ENCODE measurements around the gene AGBL4.

Gene AGBL4

DNA sequence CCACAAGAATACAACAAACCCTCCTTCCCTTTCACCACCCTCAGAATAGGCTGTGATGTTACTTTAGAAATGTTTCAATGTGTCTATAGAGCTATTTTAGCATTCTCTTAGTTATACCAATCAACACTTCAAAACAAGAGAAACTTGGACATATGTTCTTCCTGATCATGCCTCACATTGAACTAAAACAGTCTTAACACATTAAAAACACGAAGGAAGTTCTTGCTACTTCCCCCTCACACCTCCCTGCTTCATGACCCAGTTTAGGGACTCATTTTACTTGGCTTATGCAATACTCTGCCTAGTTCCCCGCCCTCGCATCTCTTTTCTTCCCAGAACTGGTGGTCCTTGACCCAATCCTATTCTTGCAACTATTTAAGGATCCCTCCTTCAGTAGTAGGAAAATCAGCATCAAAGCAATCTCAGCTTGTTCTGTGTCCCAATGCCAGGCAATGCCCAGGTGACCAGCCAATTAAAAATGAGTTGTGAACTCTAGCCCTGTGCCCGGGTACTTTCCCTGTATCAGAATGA, 838.2 kb downstream of the AGBL4 start:
- DNase-seq (ENCODE audit: low read depth in 2 of 2) = no peak

DNA sequence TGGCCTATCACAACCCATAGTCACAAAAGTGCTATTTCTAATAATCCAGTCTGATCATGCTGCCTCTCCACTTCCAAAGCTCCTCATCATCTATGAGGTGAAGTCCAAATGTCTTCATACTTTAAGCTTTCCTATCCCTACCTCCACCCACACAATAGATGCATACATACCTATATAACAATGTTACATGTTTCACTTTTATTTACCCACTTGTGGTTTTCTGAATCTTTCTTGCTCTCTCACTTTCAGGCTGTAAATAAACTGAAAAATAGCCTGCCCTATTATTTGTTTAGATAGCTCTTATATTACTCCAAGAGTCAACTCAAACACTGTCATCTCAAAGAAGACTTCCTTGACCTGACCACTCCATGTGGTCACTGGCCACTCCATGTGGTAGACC, 840.3 kb downstream of the AGBL4 start:
- no peak for DNase-seq (ENCODE audit: low read depth in 2 of 2)

DNA sequence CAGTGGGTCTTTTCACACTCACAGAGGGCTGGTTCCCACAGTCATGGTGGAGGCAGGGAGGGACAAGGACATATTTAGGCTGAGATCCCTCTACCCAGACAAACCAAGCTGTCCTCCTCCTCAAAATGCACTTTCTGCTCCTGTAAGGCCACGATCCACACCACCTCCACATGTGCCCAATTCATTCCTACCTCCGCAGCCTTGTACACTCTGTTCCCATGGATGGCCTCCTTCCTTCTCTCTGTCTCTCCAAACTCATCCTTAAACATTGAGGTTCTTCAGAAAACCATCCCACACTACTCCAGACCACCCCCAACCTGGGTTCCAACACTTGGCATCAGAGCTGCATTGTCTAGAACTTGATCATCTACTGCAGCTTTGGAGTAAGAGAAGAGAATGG, 842.7 kb downstream of the AGBL4 start:
- DNase-seq (ENCODE audit: low read depth in 2 of 2) = no peak

DNA sequence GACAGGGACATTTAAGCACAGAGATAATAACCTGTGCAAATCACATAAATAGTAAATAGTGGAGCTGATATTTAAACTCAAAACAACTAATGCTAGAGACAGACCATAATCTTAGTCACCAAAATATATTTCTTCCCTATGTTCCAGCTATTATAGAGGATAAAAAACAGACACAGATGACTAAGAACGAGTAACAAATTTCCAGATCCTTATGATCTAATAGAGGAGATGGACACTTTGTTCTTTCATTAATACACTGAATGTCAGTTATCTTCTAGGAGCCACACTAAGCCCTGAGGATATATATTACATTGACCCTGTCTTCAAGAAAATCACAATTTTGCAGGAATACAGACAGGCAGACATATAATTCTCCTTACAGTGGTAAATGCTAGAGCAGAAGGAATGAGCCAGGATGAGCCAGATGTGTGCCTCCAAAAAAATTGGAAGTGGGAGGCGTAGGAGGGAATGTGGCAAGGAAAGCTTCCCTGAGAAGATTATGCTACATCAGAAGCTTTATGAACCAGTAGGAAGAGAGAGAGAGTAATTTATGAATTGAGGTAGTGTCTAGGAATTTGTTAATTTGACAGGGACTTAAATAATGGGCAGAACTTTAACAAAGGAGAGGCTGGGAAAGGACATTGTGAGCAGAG, 851.7 kb downstream of the AGBL4 start:
- DNase-seq (ENCODE audit: low read depth in 2 of 2) = no peak

DNA sequence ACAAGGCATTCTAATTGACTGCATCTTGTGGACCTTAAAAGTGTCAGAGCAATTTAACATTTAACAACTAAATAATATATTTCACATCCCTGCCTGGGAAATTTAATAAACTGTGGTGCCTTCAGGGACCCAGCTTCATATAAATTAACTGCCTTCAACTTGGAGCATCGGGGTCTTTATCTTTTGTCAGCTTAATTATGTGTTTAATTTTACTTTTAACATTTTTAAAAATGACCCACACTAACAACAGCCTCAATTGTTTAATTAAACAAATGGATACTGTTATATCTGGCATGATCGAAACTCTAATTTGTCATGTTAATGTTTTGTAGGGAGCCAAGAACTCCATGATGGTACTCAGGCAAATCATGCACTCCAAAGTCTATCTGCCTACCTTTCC, 857.7 kb downstream of the AGBL4 start:
- no peak for DNase-seq (ENCODE audit: low read depth in 2 of 2)

DNA sequence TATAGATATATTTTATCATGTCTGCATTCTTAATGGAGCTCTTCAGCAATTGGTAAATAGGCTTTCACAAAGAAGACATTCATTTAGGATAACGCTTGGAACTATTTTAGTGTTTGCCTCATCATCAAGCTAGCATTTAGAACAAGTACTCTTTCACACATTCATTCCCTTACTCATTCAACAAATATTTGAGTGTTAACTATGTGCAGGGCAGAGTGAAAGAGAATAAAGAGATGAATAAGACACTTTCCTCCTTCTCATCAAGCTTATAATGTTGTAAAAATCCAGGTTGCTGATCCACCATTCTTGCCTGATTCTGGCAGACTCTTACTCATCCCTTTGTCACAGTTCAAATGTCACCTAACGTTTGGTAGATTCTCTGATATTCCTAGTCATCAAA, 860.7 kb downstream of the AGBL4 start:
- DNase-seq (ENCODE audit: low read depth in 2 of 2) = no peak

DNA sequence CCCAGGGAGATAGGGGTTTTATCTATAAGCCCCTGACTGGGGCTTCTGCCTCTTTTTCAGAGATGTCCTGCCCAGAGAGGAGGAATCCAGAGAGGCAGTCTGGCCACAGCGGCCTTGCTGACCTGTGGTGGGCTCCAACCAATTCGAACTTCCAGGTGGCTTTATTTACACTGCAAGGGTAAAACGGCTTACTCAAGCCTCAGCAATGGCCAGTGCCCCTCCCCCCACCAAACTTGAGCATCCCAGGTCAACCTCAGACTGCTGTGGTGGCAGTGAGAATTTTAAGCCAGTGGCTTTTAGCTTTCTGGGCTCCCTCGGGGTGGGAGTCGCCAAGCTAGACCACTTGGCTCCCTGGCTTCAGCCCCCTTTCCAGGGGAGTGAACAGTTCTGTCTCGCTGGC, 863.1 kb downstream of the AGBL4 start:
- no peak for DNase-seq (ENCODE audit: low read depth in 2 of 2)

DNA sequence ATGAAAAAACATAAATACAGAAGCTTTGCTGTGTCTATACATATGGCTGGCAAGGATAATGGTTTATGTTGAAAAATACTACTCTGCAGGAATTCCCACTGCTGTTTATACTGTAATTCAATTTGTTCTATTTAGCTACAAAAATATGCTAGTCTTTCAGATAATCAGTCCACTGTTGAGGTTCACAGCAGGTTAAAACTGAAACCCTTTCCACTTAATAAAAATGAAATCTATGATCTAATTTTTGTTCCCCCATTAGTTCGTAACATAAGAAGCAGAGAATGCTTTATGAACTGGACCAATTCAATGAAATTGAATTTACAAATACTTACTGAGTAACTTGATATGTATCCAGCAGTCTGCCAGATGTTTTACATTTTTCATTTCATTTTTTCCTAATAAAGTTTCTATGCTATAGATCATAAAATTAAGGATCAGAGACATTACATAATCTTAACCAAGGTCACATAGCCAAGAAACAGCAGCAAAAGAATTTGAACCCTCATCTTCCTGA, 887.0 kb downstream of the AGBL4 start:
- no peak for DNase-seq (ENCODE audit: low read depth in 2 of 2)

DNA sequence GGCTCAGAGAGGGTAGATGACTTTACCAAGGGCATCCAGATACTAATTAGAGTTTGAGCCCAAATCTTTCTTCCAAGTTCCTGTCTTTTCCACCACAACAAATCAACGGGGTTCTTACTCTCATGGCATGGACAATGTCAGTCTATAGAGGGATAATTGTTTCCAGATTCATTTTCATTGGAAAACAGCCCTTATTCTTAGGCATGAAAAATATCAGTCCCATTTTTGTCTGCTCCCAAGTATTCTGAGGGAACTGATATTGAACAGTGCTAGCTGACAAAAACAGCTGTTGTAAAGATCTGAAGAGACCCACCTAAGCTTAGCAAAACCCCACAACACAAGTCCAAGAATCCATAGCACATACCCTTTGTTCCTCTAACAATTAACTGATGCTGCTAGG, 898.0 kb downstream of the AGBL4 start:
- no peak for DNase-seq (ENCODE audit: low read depth in 2 of 2)

DNA sequence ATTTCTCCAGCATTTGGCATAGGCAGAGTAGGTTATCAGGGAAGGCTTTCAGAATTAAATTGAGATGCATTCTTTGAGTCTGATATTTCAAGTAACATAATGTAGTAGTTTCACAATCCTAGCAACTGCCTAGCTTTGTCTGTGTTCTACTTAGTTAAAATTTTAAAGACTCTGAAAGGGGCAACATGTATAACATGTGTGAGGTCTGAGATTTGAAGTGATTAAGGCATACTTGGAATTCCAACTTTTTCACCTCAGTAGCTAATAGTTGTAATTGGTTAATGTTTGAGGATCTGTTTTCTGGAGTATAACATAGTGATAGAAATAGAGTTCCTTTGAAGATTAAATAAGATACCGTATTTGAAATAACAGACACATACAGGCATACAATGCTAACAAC, 911.8 kb downstream of the AGBL4 start:
- DNase-seq (ENCODE audit: low read depth in 2 of 2) = no peak

DNA sequence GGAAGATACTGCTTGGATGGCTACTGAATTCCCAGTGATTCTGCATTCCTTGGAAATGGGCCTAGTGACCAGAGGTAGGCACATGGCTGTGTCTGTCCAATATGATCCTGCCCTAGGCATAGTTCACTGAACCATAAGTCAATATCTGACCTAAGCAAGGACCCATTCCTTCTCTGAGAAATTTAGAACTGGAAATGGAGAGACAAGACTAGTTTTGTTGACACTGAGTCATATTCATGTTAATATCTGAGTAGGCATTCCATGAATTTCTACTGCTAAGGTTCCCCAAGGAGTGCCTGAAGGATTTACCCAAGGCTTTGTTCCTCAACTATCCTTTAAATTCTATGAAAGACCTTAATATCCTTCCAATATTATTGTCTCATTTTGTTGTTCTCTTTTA, 917.3 kb downstream of the AGBL4 start:
- no peak for DNase-seq (ENCODE audit: low read depth in 2 of 2)

DNA sequence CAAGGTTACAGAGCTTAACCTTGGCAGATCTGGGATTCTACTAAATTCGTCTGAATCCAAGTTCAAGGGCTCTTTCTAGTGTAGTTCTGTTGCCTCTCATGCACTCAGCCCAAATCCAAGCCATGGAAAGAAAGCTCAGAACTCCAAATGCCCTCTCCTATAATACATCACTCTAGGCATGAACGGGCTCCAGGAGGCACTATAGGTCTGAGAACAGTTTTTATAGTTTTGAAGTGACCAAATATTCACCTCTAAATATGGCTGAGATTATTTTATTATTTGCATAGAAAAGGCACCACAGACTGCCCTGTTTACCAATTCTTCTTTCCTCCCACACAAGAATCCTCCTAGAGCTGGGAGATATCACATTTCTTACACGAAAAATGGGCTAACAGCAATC, 919.2 kb downstream of the AGBL4 start:
- DNase-seq (ENCODE audit: low read depth in 2 of 2) = no peak

DNA sequence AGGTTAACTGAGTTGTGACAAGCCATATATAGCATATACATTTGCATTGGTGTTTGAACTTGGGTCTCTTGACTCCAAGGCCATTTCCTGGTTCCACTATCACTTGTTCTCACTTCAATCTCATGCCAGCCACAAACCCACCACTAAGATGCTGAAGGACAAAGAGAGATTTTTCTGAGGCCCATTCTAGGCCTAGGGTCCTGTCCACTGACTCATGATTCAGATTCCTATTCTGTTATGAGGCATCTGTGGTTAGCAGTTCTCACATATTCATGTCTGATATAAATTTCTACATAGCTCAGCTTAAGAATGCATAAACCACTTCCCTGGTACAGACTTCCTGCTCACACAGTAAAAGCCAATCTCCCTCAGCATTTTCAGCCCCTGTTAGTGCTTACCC, 921.0 kb downstream of the AGBL4 start:
- DNase-seq (ENCODE audit: low read depth in 2 of 2) = no peak

DNA sequence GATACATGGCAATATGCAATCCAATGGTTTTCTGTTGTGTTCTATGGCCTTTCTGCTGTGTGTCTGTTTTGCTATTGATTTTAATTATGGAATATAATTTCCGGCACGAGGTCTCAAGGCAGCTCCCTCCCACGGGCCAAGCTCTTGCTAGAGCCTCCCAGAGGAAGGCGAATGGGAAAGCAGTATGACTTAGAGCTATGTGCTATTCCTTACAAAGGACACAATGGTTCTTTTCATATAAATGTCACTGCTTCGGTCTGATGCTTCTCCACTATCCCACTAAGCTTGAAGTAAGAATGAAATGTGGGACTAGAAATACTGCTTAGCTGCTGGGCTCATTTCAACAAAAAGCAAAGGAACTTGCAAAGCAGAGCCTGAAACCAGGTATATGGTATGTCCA, 924.9 kb downstream of the AGBL4 start:
- no peak for DNase-seq (ENCODE audit: low read depth in 2 of 2)

DNA sequence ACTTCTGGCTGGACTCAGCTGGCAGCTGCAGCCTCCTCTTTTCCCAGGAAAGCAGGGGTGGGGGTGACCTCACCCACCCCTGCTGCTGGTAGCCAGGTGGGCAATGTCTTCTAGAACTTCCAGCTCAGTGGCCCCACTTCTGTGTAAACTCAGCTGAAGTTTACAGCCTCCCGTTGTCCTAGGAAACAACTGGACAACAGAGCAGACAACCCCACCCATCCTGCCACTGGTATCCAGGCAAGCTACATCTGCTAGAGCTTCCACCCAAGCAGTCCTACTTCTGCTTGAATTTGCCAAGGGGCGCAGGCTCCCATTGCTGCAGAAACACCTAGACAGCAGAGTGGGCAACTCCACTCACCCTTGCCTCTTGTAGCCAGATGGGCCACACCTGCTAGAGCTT, 937.4 kb downstream of the AGBL4 start:
- no peak for DNase-seq (ENCODE audit: low read depth in 2 of 2)

DNA sequence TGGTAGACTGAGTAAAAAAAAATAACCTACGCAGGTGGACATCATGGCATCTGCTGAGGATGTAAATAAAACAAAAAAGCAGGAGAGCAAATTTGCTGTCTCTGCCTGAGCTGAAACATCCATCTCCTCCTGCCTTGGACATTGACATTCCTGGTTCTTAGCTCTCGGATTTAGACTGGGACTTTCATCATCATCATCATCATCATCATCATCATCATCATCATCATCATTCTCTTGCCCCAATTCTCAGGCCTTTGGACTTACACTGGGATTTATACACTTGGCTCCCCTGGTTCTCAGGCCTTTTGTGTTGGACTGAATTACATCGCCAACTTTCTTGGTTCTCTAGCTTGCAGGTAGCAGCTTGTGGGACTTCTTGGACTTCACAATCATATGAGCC, 938.7 kb downstream of the AGBL4 start:
- DNase-seq (ENCODE audit: low read depth in 2 of 2) = no peak

DNA sequence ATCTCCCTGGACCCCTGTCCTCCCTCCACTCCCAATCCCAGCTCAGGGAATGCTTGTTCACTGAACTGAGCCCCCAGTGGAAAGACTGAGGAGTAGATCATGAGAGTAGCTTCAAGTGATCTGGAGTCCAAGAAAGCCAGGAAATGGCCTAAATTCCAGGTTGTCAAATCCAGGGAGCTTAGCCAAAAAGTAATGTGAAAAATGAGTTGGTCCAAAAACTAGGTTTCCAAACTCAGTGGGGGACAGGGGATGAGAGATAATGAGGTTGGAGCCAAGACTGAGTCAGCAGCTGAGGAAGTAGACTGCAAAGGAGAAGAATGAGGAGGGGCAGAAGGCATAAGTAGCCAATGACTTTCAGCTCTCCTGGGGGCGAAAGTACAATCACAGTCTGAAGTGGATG, 963.0 kb downstream of the AGBL4 start:
- no peak for DNase-seq (ENCODE audit: low read depth in 2 of 2)

DNA sequence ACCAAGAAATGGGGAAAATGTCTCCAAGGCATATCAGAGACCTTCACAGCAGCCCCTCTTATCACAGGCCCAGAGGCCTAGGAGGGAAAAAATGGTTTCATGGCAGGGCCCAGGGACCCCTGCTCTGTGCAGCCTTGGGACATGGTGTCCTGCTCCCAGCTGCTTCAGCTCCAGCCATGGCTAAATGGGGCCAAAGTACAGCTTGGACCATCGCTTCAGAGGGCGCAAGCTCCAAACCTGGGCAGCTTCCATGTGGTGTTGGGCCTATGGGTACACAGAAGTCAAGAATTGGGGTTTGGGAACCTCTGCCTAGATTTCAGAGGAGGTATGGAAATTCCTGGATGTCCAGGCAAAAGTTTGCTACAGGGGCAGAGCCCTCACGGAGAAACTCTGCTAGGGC, 964.7 kb downstream of the AGBL4 start:
- DNase-seq (ENCODE audit: low read depth in 2 of 2) = no peak

DNA sequence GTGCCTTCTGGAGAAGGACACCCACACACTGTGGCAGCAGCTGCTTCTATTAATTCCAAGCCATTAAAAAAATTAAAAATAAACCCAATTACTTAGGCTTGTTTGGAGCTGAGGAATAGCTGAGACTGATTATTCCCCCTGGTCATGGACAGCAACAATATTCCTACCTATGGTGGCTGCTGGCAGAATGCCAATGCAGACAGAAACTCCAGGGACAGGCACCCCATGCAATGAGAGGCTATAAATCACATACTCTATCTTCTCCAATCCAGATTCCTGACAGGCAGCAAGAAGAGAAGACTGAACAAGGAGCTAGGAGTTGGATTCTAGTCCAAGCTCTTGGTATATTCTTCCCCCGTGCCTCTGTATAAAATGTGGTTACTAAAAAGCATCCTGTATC, 971.7 kb downstream of the AGBL4 start:
- DNase-seq (ENCODE audit: low read depth in 2 of 2) = no peak

DNA sequence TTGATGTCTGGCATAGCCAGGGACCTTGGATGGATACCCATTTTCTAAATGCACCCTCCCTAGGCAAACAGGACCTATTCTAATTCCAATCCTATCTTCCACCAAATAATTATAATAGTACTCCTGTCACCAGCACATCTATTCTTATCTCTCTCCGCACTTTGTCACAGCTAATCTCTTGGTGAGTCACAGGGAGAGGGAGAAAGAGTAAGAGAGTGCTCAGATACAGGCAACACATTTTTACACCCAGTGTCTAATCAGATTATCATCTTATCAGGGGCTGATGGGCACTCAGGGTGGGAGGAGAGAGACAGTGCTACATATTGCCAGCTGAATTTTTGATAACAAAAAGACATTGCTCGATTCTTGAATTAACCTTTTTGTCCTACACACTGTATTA, 972.1 kb downstream of the AGBL4 start:
- DNase-seq (ENCODE audit: low read depth in 2 of 2) = no peak

DNA sequence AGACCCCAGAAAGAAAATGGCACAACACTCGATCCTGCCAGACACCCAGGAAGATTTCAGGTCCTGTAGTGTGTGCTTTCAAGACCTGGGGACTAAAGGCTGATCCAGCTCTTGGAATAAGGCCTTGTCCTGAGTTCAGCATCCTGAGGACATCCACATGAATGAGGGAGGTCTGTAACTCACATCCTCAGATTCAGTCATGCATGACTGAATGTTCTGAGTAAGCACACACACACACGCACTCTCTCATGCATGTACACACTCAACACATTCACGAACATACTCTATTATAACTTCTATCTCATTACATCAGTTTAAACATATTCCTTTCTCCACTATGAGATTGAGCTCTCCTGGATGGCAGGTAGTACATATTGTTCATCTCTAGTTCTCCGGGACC, 973.7 kb downstream of the AGBL4 start:
- DNase-seq (ENCODE audit: low read depth in 2 of 2) = no peak

DNA sequence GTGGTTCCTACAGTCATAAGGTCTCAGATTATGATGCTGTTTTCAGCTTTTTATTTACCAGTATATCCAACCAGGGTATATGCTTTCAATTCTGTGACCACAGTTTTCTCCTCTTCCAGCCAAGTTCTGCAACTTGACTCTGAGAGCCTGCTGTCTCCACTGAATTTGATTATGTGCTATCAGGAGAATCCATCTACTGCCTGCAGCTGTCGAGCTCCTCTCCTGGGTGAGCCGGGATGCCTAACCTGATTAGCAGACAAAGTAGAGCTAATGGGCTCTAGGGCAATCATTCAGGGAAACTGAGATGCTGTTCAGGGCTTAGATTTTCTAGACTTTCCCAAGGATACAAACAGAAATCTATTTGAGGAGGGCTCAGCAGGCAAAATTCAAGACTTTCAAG, 975.6 kb downstream of the AGBL4 start:
- DNase-seq (ENCODE audit: low read depth in 2 of 2) = no peak

DNA sequence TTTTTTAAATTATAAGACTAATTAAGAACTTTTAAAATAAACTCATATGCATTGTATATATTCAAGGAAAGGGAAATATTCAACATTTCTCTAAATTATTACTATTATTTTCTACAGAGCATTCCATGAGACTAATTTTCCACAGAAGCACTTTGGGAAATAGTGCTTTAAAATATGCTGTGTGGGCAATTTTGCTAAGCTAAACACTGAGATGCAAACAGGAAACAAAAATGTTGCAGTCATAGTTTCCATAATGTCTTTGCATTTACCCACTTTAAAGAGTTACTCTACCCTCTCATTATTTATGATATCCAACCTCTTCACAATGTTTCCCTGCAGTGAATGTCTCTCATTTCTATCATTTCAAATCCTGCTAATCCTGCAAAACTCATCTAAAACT, 977.4 kb downstream of the AGBL4 start:
- DNase-seq (ENCODE audit: low read depth in 2 of 2) = no peak

DNA sequence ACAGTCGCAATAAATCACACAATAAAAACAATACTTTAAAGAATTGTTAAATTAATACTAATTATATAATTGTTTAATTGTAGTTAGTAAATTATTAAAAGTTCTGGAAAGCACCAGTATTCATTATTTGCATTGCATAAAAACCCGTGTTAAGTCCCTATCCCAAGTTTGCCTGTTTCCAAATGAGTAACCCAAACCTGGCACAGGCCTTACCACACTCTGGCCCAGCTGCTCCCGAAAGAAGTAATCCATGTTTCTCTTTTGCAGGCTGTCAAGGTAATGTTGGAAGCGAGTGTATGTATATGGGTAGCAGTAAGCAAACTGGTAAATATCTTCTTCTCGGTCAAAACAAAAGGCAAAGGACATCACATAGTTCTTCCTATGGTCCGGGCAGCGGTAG, 978.4 kb downstream of the AGBL4 start:
- no peak for DNase-seq (ENCODE audit: low read depth in 2 of 2)

All from stimulated activated CD4-positive, alpha-beta T cell treated with anti-CD3 and anti-CD28 coated beads, Interleukin-1b, Interleukin-23, amount 100 ng/mL, for 1 hour (primary cell).